DND-41 (cell line): ENCODE measurements around the gene PRKCA.

ENCODE experiments used
- EZH2 ChIP-seq: IDR thresholded peaks from 3 replicates; pipeline ENCODE4 v1.6.1; 2012; ENCODE audit warnings: borderline replicate concordance, low read depth, mild to moderate bottlenecking, moderate library complexity, low read length, inconsistent platforms; ENCODE audit not compliant: severe bottlenecking
- TF ChIP-seq, protein P1 (sequence below): IDR thresholded peaks from 2 replicates; pipeline ENCODE4 v1.5.1; 2012; ENCODE audit warnings: borderline replicate concordance, low read length, moderate library complexity, mild to moderate bottlenecking; ENCODE audit not compliant: poor library complexity, severe bottlenecking; ENCODE audit errors: extremely low read depth

DNA sequence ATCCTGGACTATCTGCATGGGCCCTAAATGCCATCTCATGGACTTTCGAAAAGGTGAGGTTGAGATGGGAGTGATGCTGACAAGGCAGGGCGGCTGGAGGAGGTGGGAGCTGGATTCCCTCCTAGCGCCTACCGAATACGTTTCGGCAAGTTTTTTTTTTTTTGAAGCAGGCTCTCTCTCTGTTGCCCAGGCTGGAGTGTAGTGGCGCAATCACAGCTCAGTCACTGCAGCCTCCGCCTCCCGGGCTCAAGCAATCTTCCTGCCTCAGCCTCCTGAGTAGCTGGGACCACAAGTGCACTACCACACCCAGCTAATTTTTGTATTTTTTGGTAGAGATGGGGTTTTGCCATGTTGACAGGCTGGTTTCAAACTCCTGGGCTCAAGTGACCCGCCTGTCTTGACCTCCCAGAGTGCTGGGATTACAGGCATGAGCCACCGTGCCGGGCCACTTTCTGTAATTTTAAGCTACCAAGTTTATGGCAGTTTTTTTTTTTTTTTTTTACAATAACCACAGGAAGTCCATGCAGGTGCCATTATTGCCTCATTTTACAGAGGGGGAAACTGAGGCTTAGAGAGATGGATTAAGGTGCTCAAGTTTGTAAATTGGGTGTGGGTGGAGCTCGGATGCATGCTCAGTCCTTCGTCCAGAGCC lies 246.4 kb downstream of the PRKCA start:
- TF ChIP-seq, protein P1, sequence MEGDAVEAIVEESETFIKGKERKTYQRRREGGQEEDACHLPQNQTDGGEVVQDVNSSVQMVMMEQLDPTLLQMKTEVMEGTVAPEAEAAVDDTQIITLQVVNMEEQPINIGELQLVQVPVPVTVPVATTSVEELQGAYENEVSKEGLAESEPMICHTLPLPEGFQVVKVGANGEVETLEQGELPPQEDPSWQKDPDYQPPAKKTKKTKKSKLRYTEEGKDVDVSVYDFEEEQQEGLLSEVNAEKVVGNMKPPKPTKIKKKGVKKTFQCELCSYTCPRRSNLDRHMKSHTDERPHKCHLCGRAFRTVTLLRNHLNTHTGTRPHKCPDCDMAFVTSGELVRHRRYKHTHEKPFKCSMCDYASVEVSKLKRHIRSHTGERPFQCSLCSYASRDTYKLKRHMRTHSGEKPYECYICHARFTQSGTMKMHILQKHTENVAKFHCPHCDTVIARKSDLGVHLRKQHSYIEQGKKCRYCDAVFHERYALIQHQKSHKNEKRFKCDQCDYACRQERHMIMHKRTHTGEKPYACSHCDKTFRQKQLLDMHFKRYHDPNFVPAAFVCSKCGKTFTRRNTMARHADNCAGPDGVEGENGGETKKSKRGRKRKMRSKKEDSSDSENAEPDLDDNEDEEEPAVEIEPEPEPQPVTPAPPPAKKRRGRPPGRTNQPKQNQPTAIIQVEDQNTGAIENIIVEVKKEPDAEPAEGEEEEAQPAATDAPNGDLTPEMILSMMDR, result no peak
- TF ChIP-seq EZH2, result no peak
